Sigmoid colon (tissue), 4 donors: Measurements from ENCODE around the gene MYO15B.

Source experiments
- POLR2A ChIP-seq, 2 donors: fragments of 450-650 bp; IDR thresholded peaks; one replicate each; pipeline ENCODE4 v1.6.1; 2016; ENCODE audit warnings: antibody characterized with exemption in 2 of 2, mild to moderate bottlenecking in 2 of 2, moderate library complexity in 2 of 2
- POLR2AphosphoS5 ChIP-seq, 4 donors: sonication (generic); formaldehyde crosslinking; IDR thresholded peaks; one replicate each; pipeline ENCODE4 v1.6.1; 2017; ENCODE audit warnings: antibody characterized with exemption in 4 of 4
- TF ChIP-seq, protein P1 (sequence below), 4 experiments: fragments of 450-650 bp in 3 of 4; fragments of 200-600 bp in 1 of 4; IDR thresholded peaks; one replicate each; pipeline ENCODE4 v1.5.1; 2016 to 2019; ENCODE audit warnings: antibody characterized with exemption in 4 of 4, mild to moderate bottlenecking in 3 of 4, moderate library complexity in 2 of 4

DNA sequence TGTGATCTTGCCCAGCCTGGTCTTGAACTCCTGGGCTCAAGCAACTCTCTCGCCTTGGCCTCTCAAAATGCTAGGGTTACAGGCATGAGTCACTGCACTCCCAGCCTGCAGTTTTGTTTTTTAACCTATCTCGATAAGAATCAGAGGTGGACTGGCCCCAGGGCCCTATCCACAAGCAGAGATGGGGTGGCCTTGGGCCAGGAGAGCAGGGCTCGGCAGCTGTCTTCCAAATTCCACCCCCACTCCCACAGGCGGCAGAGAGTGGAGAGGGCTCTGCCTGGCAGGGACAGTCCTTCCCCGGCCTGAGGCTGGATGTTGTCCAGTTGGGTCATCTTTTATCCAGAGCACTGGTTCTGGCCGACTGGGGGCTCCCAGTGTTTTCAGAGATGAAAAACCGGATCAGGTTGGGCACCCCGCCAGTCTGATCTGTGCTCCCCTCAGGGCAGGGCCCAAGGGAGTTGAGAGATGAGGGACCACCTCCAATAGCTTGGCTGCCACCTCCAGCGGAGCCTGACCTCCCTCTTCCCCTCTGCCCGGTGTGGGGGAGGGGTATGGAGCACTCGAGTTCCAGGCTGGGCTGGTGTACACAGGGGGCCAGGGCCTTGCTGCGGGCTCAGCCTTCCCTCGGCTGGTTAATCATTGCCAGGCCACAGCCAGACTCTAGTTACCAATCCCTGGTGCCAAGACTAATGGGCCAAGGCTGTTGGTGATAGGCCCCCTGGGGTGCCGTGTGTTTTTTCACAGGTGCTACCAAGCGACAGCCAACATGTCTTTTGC lies 30.3 kb upstream of the MYO15B start:
- TF ChIP-seq, protein P1, sequence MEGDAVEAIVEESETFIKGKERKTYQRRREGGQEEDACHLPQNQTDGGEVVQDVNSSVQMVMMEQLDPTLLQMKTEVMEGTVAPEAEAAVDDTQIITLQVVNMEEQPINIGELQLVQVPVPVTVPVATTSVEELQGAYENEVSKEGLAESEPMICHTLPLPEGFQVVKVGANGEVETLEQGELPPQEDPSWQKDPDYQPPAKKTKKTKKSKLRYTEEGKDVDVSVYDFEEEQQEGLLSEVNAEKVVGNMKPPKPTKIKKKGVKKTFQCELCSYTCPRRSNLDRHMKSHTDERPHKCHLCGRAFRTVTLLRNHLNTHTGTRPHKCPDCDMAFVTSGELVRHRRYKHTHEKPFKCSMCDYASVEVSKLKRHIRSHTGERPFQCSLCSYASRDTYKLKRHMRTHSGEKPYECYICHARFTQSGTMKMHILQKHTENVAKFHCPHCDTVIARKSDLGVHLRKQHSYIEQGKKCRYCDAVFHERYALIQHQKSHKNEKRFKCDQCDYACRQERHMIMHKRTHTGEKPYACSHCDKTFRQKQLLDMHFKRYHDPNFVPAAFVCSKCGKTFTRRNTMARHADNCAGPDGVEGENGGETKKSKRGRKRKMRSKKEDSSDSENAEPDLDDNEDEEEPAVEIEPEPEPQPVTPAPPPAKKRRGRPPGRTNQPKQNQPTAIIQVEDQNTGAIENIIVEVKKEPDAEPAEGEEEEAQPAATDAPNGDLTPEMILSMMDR (IDR thresholded peaks at IDR 0.05) = no peak
- no peak for TF ChIP-seq POLR2A (IDR thresholded peaks at IDR 0.05)
- TF ChIP-seq POLR2AphosphoS5 (IDR thresholded peaks at IDR 0.05) = no peak
